HFFc6 (cell line): Measurements from ENCODE around the gene HLA-DPB1. TPM values are rescaled to one million over a fixed set of nuclear protein-coding genes. Genes with fewer than 3 reads are reported as not detected.

Experiments
- DNase-seq: peaks from one replicate; pipeline ENCODE4 v3.0.0-alpha.2; 2018
- H3K27ac Mint-ChIP-seq: 2 replicates; pipeline ENCODE4 v1.8.0; 2020; ENCODE audit warnings: mild to moderate bottlenecking, mixed read lengths
- H3K27me3 Mint-ChIP-seq: 2 replicates; pipeline ENCODE4 v1.8.0; 2021; ENCODE audit warnings: mild to moderate bottlenecking, moderate library complexity, mixed read lengths; ENCODE audit not compliant: insufficient read depth
- H3K36me3 Mint-ChIP-seq: 2 replicates; pipeline ENCODE4 v1.8.0; 2021; ENCODE audit warnings: low read depth, mixed read lengths
- H3K4me1 Mint-ChIP-seq: 2 replicates; pipeline ENCODE4 v1.8.0; 2020; ENCODE audit warnings: low read depth, mixed read lengths
- H3K4me3 Mint-ChIP-seq: 2 replicates; pipeline ENCODE4 v1.8.0; 2020; ENCODE audit warnings: mild to moderate bottlenecking, moderate library complexity, mixed read lengths
- H3K9me3 Mint-ChIP-seq: 2 replicates; pipeline ENCODE4 v1.8.0; 2020; ENCODE audit warnings: mild to moderate bottlenecking, mixed read lengths
- CTCF ChIP-seq: fragments of 200-600 bp; sonication (generic); IDR thresholded peaks from 2 replicates; pipeline ENCODE4 v1.5.0; 2021; ENCODE audit warnings: antibody characterized with exemption, mild to moderate bottlenecking
- total RNA-seq, 6 experiments: library from RNA; stranded (reverse); fragmentation: NEBNext Ultra II Directional; extraction: Animal tissue kit (Norgen Biotek cat#: 25700); gene quantifications; 2 replicates in 1 of 6; 3 replicates in 5 of 6; pipeline ENCODE4 v1.2.3, GENCODE V29; 2021

The HLA-DPB1 gene
- total RNA-seq, 6 experiments from 2014 or later: 1.6 to 4.8 (median 1.9) TPM

GRCh38 chr6:33066917-33067521, 8.8 kb upstream of the HLA-DPB1 start:
- Mint-ChIP-seq H3K4me1 (no peaks in the 10 kb centered on the region), H3K27ac (no peak overlapping the region), H3K9me3 (no peaks in the 10 kb centered on the region), H3K36me3 (no peaks in the 10 kb centered on the region), H3K4me3 (no peak overlapping the region), H3K27me3 (peaks cover 14% of the 10 kb centered on the region)
- DNase-seq: no peak
- no peak for TF ChIP-seq CTCF

DNA sequence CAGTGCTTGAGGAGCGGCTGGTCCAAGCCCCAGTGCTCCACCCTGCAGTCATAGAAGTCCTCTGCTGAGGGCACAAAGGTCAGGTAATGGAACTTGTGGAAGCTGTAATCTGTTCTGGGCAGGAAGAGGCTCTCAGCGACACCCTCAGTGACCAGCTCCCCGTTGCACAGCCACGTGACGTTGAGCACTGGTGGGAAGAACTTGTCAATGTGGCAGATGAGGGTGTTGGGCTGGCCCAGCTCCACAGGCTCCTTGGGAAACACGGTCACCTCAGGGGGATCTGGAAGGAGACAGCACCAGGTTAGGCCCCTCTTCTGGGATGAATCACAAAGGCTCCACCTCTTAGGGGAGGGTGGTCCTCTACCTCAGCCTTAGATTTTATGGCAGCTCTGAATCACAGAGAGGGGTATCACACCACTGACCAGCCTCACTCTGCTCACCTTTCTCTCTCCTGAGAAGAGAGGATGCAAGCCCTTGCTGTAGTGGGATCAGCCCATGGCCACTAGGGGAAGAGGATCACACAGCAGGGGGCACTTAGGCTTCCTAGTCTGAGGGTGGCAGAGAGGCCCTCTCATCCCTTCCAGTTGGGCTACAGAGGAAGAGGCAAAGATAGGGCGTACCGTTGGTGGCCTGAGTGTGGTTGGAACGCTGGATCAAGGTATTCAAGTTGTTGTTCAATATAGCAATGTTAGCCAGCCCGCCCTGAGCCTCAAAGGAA, 6.6 kb upstream of the HLA-DPB1 start:
- no peak overlapping the region for H3K27ac Mint-ChIP-seq
- no peaks in the 10 kb centered on the region for H3K9me3 Mint-ChIP-seq
- no peak for TF ChIP-seq CTCF
- no peaks in the 10 kb centered on the region for H3K36me3 Mint-ChIP-seq
- no peak overlapping the region for H3K4me3 Mint-ChIP-seq
- no peak for DNase-seq
- H3K4me1 Mint-ChIP-seq: no peaks in the 10 kb centered on the region
- H3K27me3 Mint-ChIP-seq: peaks cover 18% of the 10 kb centered on the region

- H3K27ac Mint-ChIP-seq: no peak overlapping the region
- no peak for DNase-seq
- no peaks in the 10 kb centered on the region for H3K36me3 Mint-ChIP-seq
- no peaks in the 10 kb centered on the region for H3K9me3 Mint-ChIP-seq
- TF ChIP-seq CTCF: no peak
- H3K27me3 Mint-ChIP-seq: peaks cover 10% of the 10 kb centered on the region
- H3K4me3 Mint-ChIP-seq: no peak overlapping the region
- no peaks in the 10 kb centered on the region for H3K4me1 Mint-ChIP-seq
Measured at GRCh38 chr6:33070909-33071308, 4.9 kb upstream of the HLA-DPB1 start.

GRCh38 chr6:33071569-33071968, 4.2 kb upstream of the HLA-DPB1 start:
- H3K27ac Mint-ChIP-seq: no peak overlapping the region
- H3K4me3 Mint-ChIP-seq: no peak overlapping the region
- peaks cover 10% of the 10 kb centered on the region for H3K27me3 Mint-ChIP-seq
- no peaks in the 10 kb centered on the region for H3K4me1 Mint-ChIP-seq
- H3K9me3 Mint-ChIP-seq: no peaks in the 10 kb centered on the region
- no peak for TF ChIP-seq CTCF
- DNase-seq: no peak
- no peaks in the 10 kb centered on the region for H3K36me3 Mint-ChIP-seq

GRCh38 chr6:33072508-33073100, 3.2 kb upstream of the HLA-DPB1 start:
- H3K9me3 Mint-ChIP-seq: no peaks in the 10 kb centered on the region
- H3K27ac Mint-ChIP-seq: no peak overlapping the region
- no peak for TF ChIP-seq CTCF
- no peak overlapping the region for H3K4me3 Mint-ChIP-seq
- H3K4me1 Mint-ChIP-seq: no peaks in the 10 kb centered on the region
- no peak for DNase-seq
- H3K36me3 Mint-ChIP-seq: no peaks in the 10 kb centered on the region
- H3K27me3 Mint-ChIP-seq: peaks cover 11% of the 10 kb centered on the region
